ENCODE data around the gene FOXP1.

FOXP1 gene

GRCh38 chr3:71051259-71051595, 532.3 kb downstream of the FOXP1 start:
- ATAC-seq, result no peak
- TF ChIP-seq ESRRG (CRISPR knock-in tag; IDR thresholded peaks at IDR 0.05) (no peak), PPARA (CRISPR knock-in tag; IDR thresholded peaks at IDR 0.05; ENCODE audit: borderline replicate concordance) (no peak)

- no peak for ATAC-seq
- no peak for TF ChIP-seq RARB (CRISPR knock-in tag; IDR thresholded peaks at IDR 0.05)
- no peak for TF ChIP-seq TCF4 (CRISPR knock-in tag; IDR thresholded peaks at IDR 0.05; ENCODE audit: borderline replicate concordance)
- no peak for TF ChIP-seq ISL1 (CRISPR knock-in tag; IDR thresholded peaks at IDR 0.05)
- no peak for TF ChIP-seq CREB5 (CRISPR knock-in tag; IDR thresholded peaks at IDR 0.05; ENCODE audit: low read depth)
- TF ChIP-seq PPARA (CRISPR knock-in tag; IDR thresholded peaks at IDR 0.05; ENCODE audit: borderline replicate concordance), result no peak
- TF ChIP-seq POU6F1 (CRISPR knock-in tag; IDR thresholded peaks at IDR 0.05; ENCODE audit: borderline replicate concordance, low read depth), result no peak
- no peak for TF ChIP-seq ZNF70 (CRISPR knock-in tag; IDR thresholded peaks at IDR 0.05)
- no peak for TF ChIP-seq ZNF565 (CRISPR knock-in tag; conservative IDR thresholded peaks at IDR 0.05; ENCODE audit: low read depth)
- no peak for TF ChIP-seq TSHZ2 (CRISPR knock-in tag; IDR thresholded peaks at IDR 0.05)
- TF ChIP-seq ZFP30 (CRISPR knock-in tag; IDR thresholded peaks at IDR 0.05), result no peak
- no peak for TF ChIP-seq TOX (CRISPR knock-in tag; IDR thresholded peaks at IDR 0.05; ENCODE audit: borderline replicate concordance)
- TF ChIP-seq ARNTL (CRISPR knock-in tag; IDR thresholded peaks at IDR 0.05; ENCODE audit: borderline replicate concordance, low read depth), result no peak
- TF ChIP-seq OSR1 (CRISPR knock-in tag; IDR thresholded peaks at IDR 0.05), result no peak
These were observed 532.8 kb downstream of the FOXP1 start for GRCh38 chr3:71050538-71051258.

- ATAC-seq, result peak; percentile 52; the same call in 2 of the 3 replicates
- TF ChIP-seq ISL1 (CRISPR knock-in tag; IDR thresholded peaks at IDR 0.05) (0 out of 2 replicates have a peak, but pooled peaks have one; percentile 7), CREB5 (CRISPR knock-in tag; IDR thresholded peaks at IDR 0.05; ENCODE audit: low read depth) (no peak)
These were observed 533.4 kb downstream of the FOXP1 start for GRCh38 chr3:71050166-71050537.

GRCh38 chr3:71048948-71049347, 534.6 kb downstream of the FOXP1 start:
- TF ChIP-seq ZC3H10 (CRISPR knock-in tag; IDR thresholded peaks at IDR 0.05) (no peak), OSR1 (CRISPR knock-in tag; IDR thresholded peaks at IDR 0.05) (no peak), ARNTL (CRISPR knock-in tag; IDR thresholded peaks at IDR 0.05; ENCODE audit: borderline replicate concordance, low read depth) (no peak), ZNF565 (CRISPR knock-in tag; conservative IDR thresholded peaks at IDR 0.05; ENCODE audit: low read depth) (no peak), ISL1 (CRISPR knock-in tag; IDR thresholded peaks at IDR 0.05) (no peak), TOX (CRISPR knock-in tag; IDR thresholded peaks at IDR 0.05; ENCODE audit: borderline replicate concordance) (no peak), BACH2 (CRISPR knock-in tag; IDR thresholded peaks at IDR 0.05; ENCODE audit: borderline replicate concordance) (no peak), ZNF8 (CRISPR knock-in tag; IDR thresholded peaks at IDR 0.05) (no peak), PATZ1 (CRISPR knock-in tag; IDR thresholded peaks at IDR 0.05; ENCODE audit: borderline replicate concordance) (no peak)
- no peak for ATAC-seq

Measured in SK-N-SH treated with all-trans-retinoic acid at 6 μM for 48 hours (cell line).